Neural cell (in vitro differentiated cells): Measurements from ENCODE around the gene POLDIP3. TPM values are rescaled to one million over a fixed set of nuclear protein-coding genes. Genes with fewer than 3 reads are reported as not detected.

ENCODE experiments used
- H2AFZ ChIP-seq: fragments of 200-600, 300-800 bp; sonication (generic), shearing (Covaris generic); 2 replicates; pipeline ENCODE4 v1.6.0; 2014; ENCODE audit warnings: low read depth, mild to moderate bottlenecking, antibody characterized with exemption, low read length, moderate library complexity
- H3F3A ChIP-seq: fragments of 200-600 bp; shearing (Covaris generic); 2 replicates; pipeline ENCODE4 v1.6.1; 2016; ENCODE audit warnings: mild to moderate bottlenecking, moderate library complexity, mixed read lengths, antibody characterized with exemption, low read length; ENCODE audit not compliant: insufficient read depth, poor library complexity, severe bottlenecking
- H3K27ac ChIP-seq: fragments of 200-600, 300-800 bp; sonication (generic), shearing (Covaris generic); 2 replicates; pipeline ENCODE4 v1.5.1; 2014; ENCODE audit warnings: mild to moderate bottlenecking, low read length, moderate library complexity
- H3K27me3 ChIP-seq: fragments of 300-800, 200-600 bp; sonication (generic), shearing (Covaris generic); 2 replicates; pipeline ENCODE4 v1.6.0; 2014; ENCODE audit warnings: mild to moderate bottlenecking, low read depth, low read length, moderate library complexity; ENCODE audit not compliant: insufficient read depth
- H3K36me3 ChIP-seq: fragments of 300-800, 200-600 bp; sonication (generic), shearing (Covaris generic); 2 replicates; pipeline ENCODE4 v1.5.1; 2014; ENCODE audit warnings: mild to moderate bottlenecking, antibody characterized with exemption, low read length, moderate library complexity; ENCODE audit not compliant: insufficient read depth
- H3K4me2 ChIP-seq: fragments of 300-800, 200-600 bp; sonication (generic), shearing (Covaris generic); 2 replicates; pipeline ENCODE4 v1.6.0; 2014; ENCODE audit warnings: mild to moderate bottlenecking, low read length
- H3K4me3 ChIP-seq: fragments of 300-800, 200-600 bp; sonication (generic), shearing (Covaris generic); 2 replicates; pipeline ENCODE4 v1.5.1; 2014; ENCODE audit warnings: mild to moderate bottlenecking, low read length, moderate library complexity
- H3K79me2 ChIP-seq: fragments of 200-600 bp; shearing (Covaris generic); replicated peaks from 2 replicates; pipeline ENCODE4 v1.6.0; 2014; ENCODE audit warnings: mild to moderate bottlenecking, low read length, moderate library complexity; ENCODE audit not compliant: insufficient read depth
- H3K9ac ChIP-seq: fragments of 300-800, 200-600 bp; sonication (generic), shearing (Covaris generic); 2 replicates; pipeline ENCODE4 v1.6.1; 2016; ENCODE audit warnings: mild to moderate bottlenecking, low read length, mixed read lengths
- H3K9me2 ChIP-seq: fragments of 200-600 bp; shearing (Covaris generic); 2 replicates; pipeline ENCODE4 v1.6.1; 2016; ENCODE audit warnings: mild to moderate bottlenecking, low read length, mixed read lengths; ENCODE audit not compliant: insufficient read depth
- H3K9me3 ChIP-seq: fragments of 200-600, 300-800 bp; sonication (generic), shearing (Covaris generic); 2 replicates; pipeline ENCODE4 v1.6.1; 2016; ENCODE audit warnings: mild to moderate bottlenecking, mixed run types, low read length, moderate library complexity, mixed read lengths
- H4K20me1 ChIP-seq: fragments of 200-600 bp; shearing (Covaris generic); 2 replicates; pipeline ENCODE4 v1.6.1; 2016; ENCODE audit warnings: mild to moderate bottlenecking, mixed run types; ENCODE audit not compliant: insufficient read depth
- EP300 ChIP-seq: fragments of 450-650 bp; conservative IDR thresholded peaks from 2 replicates; pipeline ENCODE4 v1.6.1; 2014; ENCODE audit warnings: antibody characterized with exemption, mild to moderate bottlenecking, moderate library complexity; ENCODE audit not compliant: poor library complexity, severe bottlenecking
- EZH2 ChIP-seq: fragments of 200-600, 300-800 bp; shearing (Covaris generic), sonication (generic); IDR thresholded peaks from 2 replicates; pipeline ENCODE4 v1.6.1; 2014; ENCODE audit warnings: antibody characterized with exemption, low read length, borderline replicate concordance, mild to moderate bottlenecking; ENCODE audit not compliant: insufficient read depth, poor library complexity, severe bottlenecking
- MXI1 ChIP-seq: fragments of 450-650 bp; conservative IDR thresholded peaks from 2 replicates; pipeline ENCODE4 v1.6.1; 2014; ENCODE audit warnings: antibody characterized with exemption, mild to moderate bottlenecking; ENCODE audit not compliant: poor library complexity, severe bottlenecking
- POLR2AphosphoS5 ChIP-seq: IDR thresholded peaks from 2 replicates; pipeline ENCODE4 v1.6.1; 2012
- RAD21 ChIP-seq: fragments of 450-650 bp; conservative IDR thresholded peaks from 2 replicates; pipeline ENCODE4 v1.6.1; 2014; ENCODE audit warnings: antibody characterized with exemption, mild to moderate bottlenecking, moderate library complexity
- SMC3 ChIP-seq: fragments of 450-650 bp; conservative IDR thresholded peaks from 2 replicates; pipeline ENCODE4 v1.6.1; 2014; ENCODE audit warnings: antibody characterized with exemption, mild to moderate bottlenecking, moderate library complexity; ENCODE audit not compliant: poor library complexity
- TAF1 ChIP-seq: IDR thresholded peaks from 2 replicates; pipeline ENCODE4 v1.6.1; 2012; ENCODE audit warnings: low read depth
- polyA minus RNA-seq: library from RNA; depleted of rRNA, polyadenylated mRNA; stranded (reverse); fragments of >200 nt; gene quantifications from 2 replicates; pipeline ENCODE4 v1.2.3, GENCODE V29; 2014
- polyA plus RNA-seq: library from polyadenylated mRNA; depleted of rRNA; stranded (reverse); fragments of >200 nt; gene quantifications from 2 replicates; pipeline ENCODE4 v1.2.3, GENCODE V29; 2014
- TF ChIP-seq, protein P1 (sequence below): fragments of 450-650 bp; IDR thresholded peaks from 2 replicates; pipeline ENCODE4 v1.5.1; 2014; ENCODE audit warnings: antibody characterized with exemption, mild to moderate bottlenecking, moderate library complexity; ENCODE audit not compliant: poor library complexity, severe bottlenecking

The POLDIP3 gene
- polyA plus RNA-seq, result 56.9 and 63.1 TPM in 2 replicates
- 50.6 and 52.3 TPM in 2 replicates for polyA minus RNA-seq

DNA sequence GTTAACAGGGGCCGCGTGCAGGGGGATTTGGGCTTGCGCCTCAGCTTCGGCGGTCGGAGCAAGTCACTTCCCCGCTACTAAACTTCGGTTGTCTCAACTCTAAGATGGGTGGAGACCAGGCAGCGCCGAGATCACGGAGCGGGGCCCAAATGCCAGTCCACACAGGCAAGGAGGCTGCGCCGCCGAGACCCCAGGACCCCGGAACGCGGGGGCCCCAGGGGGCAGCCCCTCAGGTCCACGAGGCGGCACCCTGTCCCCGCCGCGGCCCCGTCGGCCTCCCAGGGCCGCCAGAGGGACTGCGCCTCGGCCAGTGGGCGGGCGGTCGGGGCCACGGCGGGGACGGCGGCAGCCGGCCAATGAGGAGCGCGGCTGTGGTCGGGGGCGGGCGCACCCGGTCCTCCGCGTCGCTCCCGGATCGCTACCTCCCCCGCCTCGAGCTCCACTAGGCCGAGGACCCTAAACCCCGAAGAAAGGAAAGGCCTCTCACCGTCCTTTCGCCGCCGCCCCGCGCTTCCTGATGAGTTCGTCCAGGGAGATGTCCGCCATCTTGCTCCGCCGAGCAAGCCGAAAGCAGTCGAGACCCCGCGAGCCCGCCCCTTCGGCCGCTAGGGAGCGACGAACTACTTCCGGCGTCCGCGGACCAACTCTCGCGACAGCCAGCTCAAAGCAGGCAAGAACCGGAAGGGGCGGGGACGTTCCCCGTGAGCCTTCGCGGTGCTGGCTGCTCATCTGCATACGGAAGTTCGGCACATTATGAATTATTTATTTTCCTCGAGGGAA lies at the start of gene POLDIP3:
POLDIP3 (minus strand) TSS at position 572 of the 780 bp plus-strand sequence; CDS start at position 546, 26 bp downstream.
- Histone ChIP-seq H3K9me2 (no peaks in the 10 kb centered on the region), H3K27ac (peak within 1 kb of the TSS; percentile 96), H3F3A (peaks cover 4% of the 10 kb centered on the region), H3K4me2 (peak within 1 kb of the TSS; percentile 73), H3K79me2 (peaks cover 41% of the 10 kb centered on the region), H3K9me3 (no peaks in the 10 kb centered on the region), H3K9ac (peak within 1 kb of the TSS; percentile 89), H2AFZ (peak within 1 kb of the TSS; percentile 51), H3K36me3 (no peaks in the 10 kb centered on the region), H4K20me1 (peaks cover 3% of the 10 kb centered on the region), H3K4me3 (peak within 1 kb of the TSS; percentile 97), H3K27me3 (no peaks in the 10 kb centered on the region)
- TF ChIP-seq, protein P1, sequence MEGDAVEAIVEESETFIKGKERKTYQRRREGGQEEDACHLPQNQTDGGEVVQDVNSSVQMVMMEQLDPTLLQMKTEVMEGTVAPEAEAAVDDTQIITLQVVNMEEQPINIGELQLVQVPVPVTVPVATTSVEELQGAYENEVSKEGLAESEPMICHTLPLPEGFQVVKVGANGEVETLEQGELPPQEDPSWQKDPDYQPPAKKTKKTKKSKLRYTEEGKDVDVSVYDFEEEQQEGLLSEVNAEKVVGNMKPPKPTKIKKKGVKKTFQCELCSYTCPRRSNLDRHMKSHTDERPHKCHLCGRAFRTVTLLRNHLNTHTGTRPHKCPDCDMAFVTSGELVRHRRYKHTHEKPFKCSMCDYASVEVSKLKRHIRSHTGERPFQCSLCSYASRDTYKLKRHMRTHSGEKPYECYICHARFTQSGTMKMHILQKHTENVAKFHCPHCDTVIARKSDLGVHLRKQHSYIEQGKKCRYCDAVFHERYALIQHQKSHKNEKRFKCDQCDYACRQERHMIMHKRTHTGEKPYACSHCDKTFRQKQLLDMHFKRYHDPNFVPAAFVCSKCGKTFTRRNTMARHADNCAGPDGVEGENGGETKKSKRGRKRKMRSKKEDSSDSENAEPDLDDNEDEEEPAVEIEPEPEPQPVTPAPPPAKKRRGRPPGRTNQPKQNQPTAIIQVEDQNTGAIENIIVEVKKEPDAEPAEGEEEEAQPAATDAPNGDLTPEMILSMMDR, result peak; percentile 63
- TF ChIP-seq EZH2 (no peak), POLR2AphosphoS5 (peak; percentile 72), EP300 (no peak), TAF1 (no peak), RAD21 (no peak), SMC3 (no peak), MXI1 (peak; percentile 39)

DNA sequence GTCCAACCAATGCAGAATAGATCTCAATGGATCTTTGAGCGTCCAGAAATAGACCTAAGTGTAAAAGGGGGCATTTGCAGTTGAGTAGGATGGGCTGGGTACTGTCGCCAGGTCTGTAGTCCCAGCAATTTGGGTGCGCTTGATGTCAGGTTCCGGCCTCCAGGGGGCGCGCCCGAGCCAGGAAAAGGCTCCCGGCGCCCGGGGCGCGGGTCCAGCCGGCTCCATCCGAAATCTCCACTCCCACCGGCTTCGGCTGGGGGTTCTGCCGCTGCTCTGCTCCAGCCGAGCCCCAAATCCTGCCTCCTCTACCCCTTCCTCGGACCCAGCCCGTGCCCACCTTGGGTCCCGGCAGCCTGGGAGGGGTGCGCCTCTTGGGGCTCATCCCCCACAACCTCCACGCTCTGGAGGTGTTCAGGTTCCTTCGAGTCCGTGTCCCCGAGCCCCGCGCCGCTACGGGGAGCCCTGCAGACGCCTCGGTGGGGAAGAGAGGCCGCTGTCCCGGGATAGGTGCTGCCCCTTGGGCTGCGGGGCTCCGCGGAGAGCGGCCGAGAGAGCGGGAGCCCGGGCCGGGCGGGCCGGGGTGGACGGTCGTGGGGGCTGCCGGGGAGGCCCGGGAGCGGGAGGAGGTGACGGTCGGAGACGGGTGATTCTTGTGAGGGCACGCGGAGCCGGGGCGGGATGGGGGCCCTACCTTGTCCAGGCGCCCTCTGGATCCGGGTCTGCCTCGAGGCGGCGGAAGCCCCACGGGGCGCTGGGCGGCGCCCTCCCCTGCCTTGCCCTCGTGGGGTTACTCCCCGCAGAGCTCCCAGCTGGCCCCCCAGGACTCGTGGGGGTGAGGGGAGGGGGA lies 47.5 kb upstream of the POLDIP3 start:
- no peak overlapping the region for H3K27ac ChIP-seq
- H4K20me1 ChIP-seq, result no peaks in the 10 kb centered on the region
- no peaks in the 10 kb centered on the region for H3K9me2 ChIP-seq
- H3K4me3 ChIP-seq, result peak overlapping the region; percentile 65
- H3K4me2 ChIP-seq, result no peak overlapping the region
- peak overlapping the region; percentile 44 for H3K9ac ChIP-seq
- no peaks in the 10 kb centered on the region for H3K9me3 ChIP-seq
- H2AFZ ChIP-seq, result peak overlapping the region; percentile 8
- H3F3A ChIP-seq, result no peaks in the 10 kb centered on the region
- TF ChIP-seq, protein P1, result peak; percentile 83
- TF ChIP-seq MXI1 (no peak), EZH2 (no peak), EP300 (no peak), SMC3 (peak; percentile 74), RAD21 (peak; percentile 70)
- H3K79me2 ChIP-seq, result no peaks in the 10 kb centered on the region
- no peaks in the 10 kb centered on the region for H3K36me3 ChIP-seq
- peaks cover 14% of the 10 kb centered on the region for H3K27me3 ChIP-seq
